CD4-positive, alpha-beta T cell treated with Interleukin-17A for 4 hours (primary cell): ENCODE measurements around the gene PISD.

ENCODE experiments used
- DNase-seq: peaks from one replicate; pipeline ENCODE4 v3.0.0-alpha.2; 2020; ENCODE audit warnings: mixed read lengths

The PISD gene

GRCh38 chr22:31623592-31624304 is 38.3 kb downstream of the PISD start:
- no peak for DNase-seq

- no peak for DNase-seq
Measured at GRCh38 chr22:31622980-31623379, 39.0 kb downstream of the PISD start.

- no peak for DNase-seq
Measured at GRCh38 chr22:31621507-31622124, 40.4 kb downstream of the PISD start.

GRCh38 chr22:31620756-31621480 is 41.1 kb downstream of the PISD start:
- no peak for DNase-seq

GRCh38 chr22:31619611-31620300 is 42.3 kb downstream of the PISD start:
- DNase-seq: no peak

GRCh38 chr22:31618471-31619176 is 43.4 kb downstream of the PISD start:
- DNase-seq: no peak

GRCh38 chr22:31618057-31618456 is 44.0 kb downstream of the PISD start:
- DNase-seq: no peak

GRCh38 chr22:31616315-31616980 is 45.6 kb downstream of the PISD start:
- DNase-seq: no peak

GRCh38 chr22:31615940-31616314 is 46.1 kb downstream of the PISD start:
- DNase-seq: no peak

GRCh38 chr22:31615491-31615860 is 46.5 kb downstream of the PISD start:
- DNase-seq: no peak

- DNase-seq: no peak
Measured at GRCh38 chr22:31614781-31615490, 47.1 kb downstream of the PISD start.

- no peak for DNase-seq
Measured at GRCh38 chr22:31613904-31614296, 48.1 kb downstream of the PISD start.

GRCh38 chr22:31613286-31613903 is 48.6 kb downstream of the PISD start:
- no peak for DNase-seq

- DNase-seq: no peak
Measured at GRCh38 chr22:31612891-31613285, 49.1 kb downstream of the PISD start.

- no peak for DNase-seq
Measured at GRCh38 chr22:31611061-31611760, 50.8 kb downstream of the PISD start.

- no peak for DNase-seq
Measured at GRCh38 chr22:31610611-31611010, 51.4 kb downstream of the PISD start.

- DNase-seq: no peak
Measured at GRCh38 chr22:31609716-31610115, 52.3 kb downstream of the PISD start.

GRCh38 chr22:31607696-31608095 is 54.3 kb downstream of the PISD start:
- DNase-seq: no peak

- no peak for DNase-seq
Measured at GRCh38 chr22:31605851-31606585, 56.0 kb downstream of the PISD start.
